HG03439 (cell line): ENCODE measurements around the gene GALNT14.
"Not testable (repeated sequence)": the region's sequence is repeated elsewhere in the genome, so short reads cannot be mapped to it uniquely, and the experiment has no call there.

Experiments
- ATAC-seq: cut with Tn5 transposase; IDR thresholded peaks from one replicate; pipeline ENCODE4 v1.9.1; 2021; ENCODE audit warnings: mild to moderate bottlenecking, moderate library complexity; ENCODE audit not compliant: unreplicated experiment

Gene GALNT14

DNA sequence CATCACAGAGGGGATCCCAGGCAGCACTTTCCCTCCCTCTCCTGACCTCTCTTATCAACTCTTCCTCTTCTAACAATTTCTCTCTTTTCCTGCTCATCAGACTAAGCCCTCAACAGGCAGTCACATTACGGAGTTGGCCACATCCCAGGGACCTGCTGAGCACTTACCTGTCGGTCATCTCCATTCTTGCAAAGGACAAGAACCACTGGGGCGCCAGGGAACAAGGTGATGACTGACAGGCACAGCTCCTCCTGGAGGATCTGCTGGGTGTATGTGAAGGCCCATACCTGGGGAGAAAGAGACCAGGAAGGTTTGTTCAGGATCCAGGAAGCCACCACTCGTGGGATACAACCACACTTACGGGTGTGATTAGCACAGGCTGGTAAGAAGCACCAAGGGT is 226.2 kb downstream of the GALNT14 start:
- no peak for ATAC-seq

DNA sequence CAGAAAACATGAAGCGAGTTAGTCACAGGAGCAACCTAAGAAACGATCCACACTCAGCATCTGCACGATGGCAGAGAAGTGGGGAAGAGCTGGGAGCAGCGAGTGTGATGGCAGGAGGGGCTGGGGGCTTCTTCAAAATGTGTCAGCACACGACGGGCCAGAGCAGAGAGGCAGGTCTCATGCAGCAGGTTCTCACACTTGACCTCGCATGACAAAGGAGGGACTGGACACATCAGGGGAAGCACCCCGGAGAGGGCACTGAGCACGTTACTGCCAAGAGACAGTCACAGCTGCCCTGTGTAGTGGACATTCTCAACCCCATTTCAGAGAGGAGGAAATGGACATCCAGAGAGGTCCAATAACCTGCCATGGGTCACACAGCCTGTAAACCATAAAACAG is 226.9 kb downstream of the GALNT14 start:
- ATAC-seq: no peak

DNA sequence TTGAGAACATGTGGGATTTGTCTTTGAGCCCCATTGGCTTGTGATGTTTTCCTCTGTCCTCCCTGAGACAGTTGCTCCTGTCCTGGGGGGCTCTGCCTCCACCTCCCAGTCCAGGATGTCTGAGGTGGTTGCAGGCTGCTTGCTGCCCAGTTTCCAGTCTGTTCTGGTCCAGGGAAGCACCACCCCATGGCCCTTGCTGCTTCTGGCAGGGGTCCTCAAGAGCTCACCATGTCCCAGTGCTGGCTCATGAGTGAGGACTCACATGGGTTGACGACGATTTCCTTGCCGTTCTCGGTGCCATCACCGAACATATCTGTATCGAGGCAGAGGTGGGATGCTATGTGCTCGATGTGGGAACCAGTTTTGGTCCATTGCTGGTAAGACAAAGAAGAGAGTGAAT is 227.6 kb downstream of the GALNT14 start:
- ATAC-seq: no peak

DNA sequence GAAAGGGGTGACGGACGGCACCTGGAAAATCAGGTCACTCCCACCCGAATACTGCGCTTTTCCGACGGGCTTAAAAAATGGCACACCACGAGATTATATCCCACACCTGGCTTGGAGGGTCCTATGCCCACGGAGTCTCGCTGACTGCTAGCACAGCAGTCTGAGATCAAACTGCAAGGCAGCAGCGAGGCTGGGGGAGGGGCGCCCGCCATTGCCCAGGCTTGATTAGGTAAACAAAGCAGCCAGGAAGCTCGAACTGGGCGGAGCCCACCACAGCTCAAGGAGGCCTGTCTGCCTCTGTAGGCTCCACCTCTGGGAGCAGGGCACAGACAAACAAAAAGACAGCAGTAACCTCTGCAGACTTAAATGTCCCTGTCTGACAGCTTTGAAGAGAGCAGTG is 233.8 kb downstream of the GALNT14 start:
- ATAC-seq: not testable (repeated sequence)

DNA sequence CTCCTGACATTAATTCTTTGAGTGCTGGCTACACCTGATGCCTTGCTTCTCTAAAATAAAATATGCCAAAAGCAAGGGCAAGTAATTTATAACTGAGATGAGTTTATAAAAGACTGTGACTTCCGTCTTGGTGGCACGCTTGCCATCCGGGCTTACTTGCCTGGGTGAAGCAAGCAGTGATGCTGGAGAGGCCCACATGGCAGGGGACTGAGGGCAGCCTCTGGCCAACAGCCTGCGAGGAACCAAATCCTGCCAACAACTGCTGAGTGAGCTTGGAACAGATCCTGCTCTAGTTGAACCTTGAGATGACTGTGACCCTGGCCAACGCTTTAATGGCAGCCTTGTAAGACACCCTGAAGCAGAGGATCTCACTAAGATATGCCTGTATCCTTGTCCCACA is 234.9 kb downstream of the GALNT14 start:
- no peak for ATAC-seq

DNA sequence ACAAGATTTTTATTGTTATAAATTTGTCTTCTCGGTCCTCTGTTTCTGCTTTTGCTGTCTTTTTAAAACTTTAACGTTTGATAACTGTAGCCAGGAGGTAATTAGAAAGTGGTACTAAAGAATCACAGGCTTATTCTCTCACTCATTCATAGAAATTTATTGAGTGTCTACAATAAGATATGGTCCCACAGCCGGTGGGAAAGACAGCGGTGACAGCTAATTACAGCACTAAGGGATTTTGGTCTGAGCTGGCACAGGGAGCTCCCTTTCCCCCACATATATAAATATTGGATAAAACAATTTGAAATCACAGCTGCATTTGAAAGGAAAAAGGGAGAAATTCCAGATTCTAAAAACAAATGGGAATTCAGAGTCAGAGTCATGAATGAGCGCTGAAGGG is 237.9 kb downstream of the GALNT14 start:
- no peak for ATAC-seq

DNA sequence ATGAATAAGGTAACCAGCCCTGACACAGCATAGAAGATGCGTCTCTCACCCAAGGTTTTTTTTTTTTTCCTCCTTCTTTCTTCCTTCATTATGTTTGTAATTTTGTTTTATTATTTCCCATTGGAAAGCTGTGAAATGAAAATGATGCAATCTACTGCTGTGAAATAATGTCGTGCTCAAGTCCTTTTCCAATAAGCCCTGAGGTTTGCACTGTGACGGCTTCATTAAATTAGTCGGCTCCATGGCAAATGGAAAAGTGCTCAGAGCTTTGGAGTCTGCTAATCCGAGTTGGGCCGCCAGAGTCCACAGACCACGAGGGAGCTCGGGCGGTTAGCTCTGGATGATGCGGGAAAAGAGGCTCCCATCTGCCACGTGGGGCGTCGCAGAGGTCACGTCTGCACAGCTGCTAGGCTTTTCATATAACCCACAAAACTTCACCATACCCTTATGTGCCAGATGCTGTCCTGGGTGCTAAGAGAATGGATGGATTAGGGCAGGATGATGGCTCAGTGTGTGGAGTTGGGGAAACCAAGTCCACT is 238.7 kb downstream of the GALNT14 start:
- ATAC-seq: no peak

DNA sequence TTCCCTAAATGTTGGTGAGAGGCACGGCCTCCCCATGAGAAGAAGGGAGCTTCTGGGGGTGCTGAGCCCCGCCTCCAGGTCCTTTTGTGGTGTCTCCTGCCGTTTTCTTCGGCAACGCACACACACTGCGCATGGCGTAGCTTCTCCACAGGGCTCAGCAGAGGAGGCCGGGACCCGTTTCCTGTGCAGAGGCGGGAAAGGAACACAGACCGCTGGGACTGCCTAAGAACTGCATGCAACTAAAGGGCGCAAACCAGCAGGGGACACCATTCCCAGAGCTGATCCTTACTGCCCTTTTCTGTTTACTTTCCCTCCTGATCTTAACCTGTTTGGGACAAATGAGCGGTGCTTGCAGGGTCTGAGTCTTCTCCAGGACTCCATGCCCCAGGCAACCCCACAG is 240.7 kb downstream of the GALNT14 start:
- no peak for ATAC-seq

DNA sequence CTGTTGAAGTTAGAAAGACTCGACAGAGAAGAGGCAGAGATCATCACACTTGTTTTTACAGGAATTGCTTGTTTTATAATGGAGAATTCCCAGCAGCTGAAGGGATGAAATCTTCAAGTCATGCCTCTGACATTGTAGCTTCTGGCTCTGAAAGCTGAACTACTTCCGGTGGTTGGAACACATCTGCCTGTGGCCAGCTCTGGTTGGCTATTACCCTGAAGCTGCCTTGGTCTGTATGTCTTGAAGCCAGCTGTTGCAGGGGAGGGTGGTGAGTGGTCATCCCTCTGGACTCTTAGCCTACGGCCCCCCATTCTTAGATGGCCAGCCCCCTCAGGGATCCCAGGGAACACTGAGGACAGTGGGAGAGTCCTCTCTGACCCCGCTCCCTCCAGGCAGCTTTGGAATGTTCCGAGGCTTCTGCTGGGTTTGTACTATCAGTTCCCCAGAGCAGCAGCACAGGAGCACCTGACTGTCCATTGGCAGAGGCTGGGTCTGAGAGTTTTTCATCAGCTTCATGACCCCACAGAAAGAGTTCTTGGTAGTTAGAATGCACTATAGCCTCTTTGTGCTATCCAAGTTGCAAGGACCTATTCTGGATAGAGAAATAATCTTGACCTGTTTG is 243.6 kb downstream of the GALNT14 start:
- ATAC-seq: no peak

DNA sequence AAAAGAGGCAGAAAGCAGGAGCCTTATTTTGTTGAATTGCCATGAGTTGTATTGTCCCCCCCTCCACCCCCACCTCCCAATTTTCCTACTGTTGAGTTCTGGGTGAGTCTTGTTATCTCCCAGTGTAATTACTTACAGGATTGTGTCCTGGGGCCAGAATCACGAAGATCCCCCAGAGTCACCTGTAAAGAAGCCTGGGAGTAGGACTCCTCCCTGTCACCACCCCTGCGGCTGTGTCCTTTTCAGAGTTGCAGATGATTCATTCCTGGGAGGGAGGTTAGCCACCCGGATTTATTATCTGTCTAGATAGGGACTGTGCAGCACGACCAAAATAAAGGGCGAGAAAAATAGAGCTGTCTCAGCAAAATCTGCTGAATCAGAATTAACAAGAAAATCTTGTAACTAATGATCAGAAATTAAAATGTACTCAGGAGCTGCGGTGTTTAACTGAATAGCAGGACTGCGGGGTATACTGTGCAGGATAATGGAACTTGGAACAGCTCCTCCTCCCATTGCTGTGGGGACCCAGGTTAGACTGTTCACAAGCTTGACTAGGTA is 249.3 kb downstream of the GALNT14 start:
- no peak for ATAC-seq

DNA sequence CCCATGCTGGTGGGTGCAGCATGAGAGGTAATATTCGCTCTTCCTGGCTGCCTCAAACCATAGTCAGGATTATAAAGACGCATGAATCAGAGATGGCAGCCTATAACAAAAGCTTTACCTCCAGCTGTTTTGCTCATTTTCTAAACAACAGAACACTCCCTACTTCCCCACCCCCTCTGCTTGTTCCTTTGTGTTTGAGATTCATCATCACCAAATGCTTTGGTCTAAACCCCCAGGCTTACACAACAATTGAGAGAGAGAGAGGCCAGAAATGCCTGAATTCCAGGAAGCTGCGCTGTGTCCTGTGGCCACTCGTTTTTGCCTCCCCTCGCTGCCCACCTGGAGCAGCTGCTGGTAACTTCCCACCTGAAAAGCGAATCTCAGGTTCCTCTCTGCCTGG is 252.2 kb downstream of the GALNT14 start:
- ATAC-seq: no peak

DNA sequence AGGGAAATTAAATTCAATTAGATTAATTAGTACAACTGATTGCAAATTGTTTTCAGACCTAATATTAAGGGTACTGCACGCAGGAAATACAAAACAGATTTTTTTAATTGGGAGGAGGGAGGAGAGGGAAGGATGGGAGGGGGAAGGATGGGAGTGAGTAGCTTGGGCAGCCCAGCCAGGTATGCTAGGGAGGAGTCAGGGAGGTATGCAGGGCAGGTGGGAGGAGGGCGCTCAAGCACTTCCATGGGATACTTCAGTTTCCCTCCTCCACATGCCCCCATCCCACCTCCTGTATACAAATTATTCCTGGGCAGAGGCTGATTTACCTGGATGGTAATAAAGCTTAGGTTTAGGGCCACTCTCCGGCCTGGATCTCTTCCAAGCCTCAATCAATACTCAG is 254.4 kb downstream of the GALNT14 start:
- no peak for ATAC-seq

DNA sequence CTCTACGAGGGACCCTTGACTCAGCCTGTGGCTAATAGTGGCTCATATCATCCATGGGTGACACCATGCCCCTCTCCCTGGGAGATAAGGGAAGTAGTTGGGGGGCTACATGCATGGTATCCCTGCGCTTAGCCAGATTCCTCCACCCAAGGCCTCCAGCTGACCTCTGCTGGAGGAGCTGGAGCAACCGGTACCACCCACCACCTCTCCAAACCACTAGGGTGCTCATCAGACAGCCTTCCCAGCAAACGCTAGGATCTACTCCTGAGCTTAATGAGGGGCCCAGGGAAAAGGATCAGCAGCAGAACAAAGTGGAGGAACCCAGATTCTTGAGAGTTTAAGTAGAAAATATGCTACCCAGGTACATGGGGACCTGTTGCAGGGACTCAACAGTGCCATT is 255.1 kb downstream of the GALNT14 start:
- ATAC-seq: no peak

DNA sequence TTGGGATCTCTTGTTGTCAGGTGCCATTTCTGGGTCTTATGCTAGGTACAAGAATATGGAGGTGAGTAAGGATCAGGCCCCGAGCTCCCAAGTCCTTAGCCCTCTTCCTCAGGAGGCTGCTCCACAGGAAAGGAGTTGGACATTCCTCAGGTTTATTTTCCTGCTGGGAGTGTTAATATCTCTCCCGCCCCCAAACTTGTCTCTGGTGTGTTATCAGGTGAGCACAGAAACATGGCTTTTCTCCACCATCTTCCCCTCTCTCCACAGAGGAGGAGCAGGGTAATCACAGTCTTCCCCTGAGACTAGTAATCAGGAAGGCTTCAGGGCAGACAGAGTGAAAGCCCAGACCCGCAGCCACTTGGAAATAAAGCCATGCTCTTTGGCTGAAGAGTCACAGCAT is 257.7 kb downstream of the GALNT14 start:
- no peak for ATAC-seq

DNA sequence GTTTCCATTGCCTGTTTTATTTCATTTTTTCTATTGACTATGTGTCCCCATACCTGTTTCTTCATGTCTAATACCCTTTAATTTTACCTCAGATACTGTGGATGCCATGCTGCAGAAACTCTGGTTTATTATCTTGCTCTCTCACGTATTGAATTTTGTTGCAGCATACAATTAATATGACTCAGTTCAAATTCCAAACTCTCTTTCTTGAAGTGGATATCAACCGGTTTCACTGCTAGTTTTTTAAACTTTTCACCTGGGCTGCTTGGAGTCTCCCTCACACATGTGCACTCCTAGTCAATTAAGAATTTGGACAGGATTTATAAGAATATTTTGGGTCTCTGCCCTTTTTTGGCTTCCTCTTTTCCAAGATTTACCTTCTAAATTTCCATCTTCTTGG is 260.4 kb downstream of the GALNT14 start:
- no peak for ATAC-seq

DNA sequence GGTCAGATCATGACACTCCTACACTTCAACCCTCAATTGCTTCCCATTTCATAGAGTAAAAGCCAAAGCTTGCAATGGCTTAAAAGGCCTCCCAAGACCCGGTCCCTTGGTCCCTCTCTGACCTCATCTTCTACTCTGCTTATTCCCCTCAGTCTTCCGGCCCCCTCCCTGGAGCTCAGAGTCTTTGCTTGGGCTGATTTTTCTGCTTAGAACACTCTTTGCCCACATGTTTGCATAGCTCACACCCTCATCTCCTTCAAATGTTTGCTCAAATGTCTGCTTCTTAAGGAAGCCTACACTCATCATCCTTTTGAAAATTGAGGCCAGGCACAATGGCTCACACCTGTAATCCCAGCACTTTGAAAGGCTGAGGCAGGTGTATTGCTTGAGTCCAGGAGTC is 265.4 kb downstream of the GALNT14 start:
- no peak for ATAC-seq

DNA sequence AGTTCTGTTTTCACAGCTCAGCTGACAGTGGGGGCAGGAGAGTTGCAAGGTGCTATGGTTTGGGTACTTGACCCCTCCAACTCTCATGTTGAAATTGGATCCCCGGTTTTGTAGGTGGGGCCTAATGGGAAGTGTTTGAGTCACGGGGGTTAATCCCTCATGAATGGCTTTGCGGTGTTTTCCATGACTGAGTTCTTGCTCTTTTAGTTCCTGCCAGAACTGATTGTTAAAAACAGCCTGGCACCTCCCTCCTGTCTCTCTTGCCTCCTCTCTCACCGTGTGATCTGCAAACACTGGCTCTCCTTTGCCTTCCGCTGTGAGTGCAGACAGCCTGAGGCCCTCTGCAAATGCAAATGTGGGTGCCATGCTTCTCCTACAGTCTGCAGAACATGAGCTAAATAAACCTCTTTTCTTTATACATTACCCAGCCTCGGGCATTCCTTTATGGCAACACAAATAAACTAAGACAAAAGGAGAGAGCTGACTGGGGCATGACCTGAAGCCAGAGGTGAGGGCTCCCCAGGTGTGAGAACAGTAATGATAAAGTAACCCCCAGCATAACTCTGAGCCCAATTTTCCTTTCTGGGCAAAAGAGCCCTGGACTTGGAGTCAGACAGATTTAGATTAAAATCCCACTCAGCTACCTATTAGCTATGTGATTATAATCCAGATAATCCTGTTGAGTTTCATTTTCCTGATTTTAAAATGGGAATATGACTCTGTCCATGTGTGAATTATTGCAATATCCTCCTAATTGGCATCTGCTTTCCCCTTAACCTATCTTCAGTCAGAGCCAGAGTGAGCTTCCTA is 266.1 kb downstream of the GALNT14 start:
- ATAC-seq: no peak

DNA sequence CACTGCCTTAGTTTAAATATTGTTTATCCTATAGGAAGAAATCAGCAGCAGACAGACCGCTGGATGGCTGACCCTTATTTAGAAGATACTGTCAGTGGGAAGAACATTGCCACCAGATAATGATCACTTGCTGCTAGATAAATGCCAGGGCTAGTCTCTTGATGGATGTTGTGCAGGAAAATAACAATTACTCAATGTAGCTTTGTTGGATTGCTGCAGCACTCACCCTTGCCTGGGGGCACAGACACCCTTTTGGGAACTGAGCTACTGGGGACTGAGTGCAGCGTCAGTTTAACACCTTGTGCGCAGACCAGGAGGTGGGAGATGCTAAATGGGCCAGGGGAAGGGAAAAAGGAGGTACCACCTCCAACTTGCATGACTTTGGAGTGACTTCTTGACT is 266.8 kb downstream of the GALNT14 start:
- ATAC-seq: no peak

DNA sequence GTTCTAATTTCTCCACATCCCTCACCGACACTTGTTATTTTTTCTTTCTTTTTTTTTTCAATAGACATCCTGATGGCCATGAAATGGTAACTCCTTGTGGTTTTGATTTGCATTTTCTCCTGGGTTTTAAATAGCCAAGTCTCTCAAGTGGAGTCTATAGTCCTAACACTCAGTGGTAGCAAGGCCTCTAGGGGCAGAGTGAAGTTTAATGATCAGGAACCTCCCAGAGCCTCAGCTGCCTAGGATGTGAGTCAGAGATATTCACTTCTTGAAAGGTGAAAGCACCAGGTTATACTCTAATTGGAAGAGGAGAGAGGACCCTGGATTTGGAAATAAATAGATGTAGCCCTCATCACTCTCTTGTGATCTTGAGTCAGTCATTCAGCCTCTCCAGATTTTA is 268.3 kb downstream of the GALNT14 start:
- ATAC-seq: no peak

DNA sequence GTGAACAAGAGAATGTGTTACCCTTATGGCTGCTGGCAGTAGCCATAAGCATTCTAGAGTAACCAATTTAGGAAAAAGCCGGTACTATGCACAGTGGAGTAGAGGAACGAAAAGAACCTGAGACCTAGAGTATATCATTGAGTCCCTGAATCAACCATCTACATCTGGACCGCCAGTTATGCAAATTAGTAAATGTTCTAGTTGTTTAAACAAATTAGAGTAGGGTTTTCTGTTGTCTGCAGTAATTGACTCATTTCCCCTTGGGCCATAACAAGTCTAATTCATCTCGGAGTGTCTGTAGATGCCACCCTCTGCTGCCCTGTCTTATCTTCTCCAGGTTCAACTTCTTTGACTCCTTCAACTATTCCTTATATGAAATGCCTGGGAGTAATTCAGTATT is 270.9 kb downstream of the GALNT14 start:
- no peak for ATAC-seq

DNA sequence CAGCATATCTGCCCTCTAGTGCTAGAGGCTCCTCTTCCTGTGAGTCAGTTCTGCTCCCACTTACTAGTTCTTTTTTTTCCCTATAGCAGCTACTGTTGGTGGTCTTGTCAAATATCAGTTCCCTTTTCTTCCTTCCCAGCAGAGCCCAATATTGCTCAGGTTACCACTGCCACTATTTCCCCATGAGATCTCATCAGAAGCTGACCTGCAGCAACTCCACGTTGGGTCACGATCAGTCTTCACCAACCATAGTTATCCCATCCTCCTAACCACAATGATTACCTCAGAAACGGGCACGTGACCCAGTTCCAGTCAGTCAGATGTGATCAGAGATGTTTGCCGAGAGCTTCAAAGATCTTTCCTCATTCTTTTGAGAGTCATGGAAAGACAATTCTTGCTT is 271.3 kb downstream of the GALNT14 start:
- ATAC-seq: no peak
